Mononuclear cell (primary cell): ENCODE data around the gene NUP93. TPM values are rescaled to one million over a fixed set of nuclear protein-coding genes. Genes with fewer than 3 reads are reported as not detected.
"Not testable (repeated sequence)": the region's sequence is repeated elsewhere in the genome, so short reads cannot be mapped to it uniquely, and the experiment has no call there.

Experiments
- H3K27me3 ChIP-seq: 2 replicates; pipeline ENCODE4 v1.6.0; 2011; ENCODE audit warnings: low read length, control low read depth; ENCODE audit not compliant: insufficient read depth
- H3K4me1 ChIP-seq: 2 replicates; pipeline ENCODE4 v1.5.1; 2011; ENCODE audit warnings: mild to moderate bottlenecking, low read length, control low read depth; ENCODE audit not compliant: insufficient read depth
- H3K4me3 ChIP-seq: 2 replicates; pipeline ENCODE4 v1.5.1; 2011; ENCODE audit warnings: mild to moderate bottlenecking, low read length, moderate library complexity
- H3K9me3 ChIP-seq: 2 replicates; pipeline ENCODE4 v1.5.1; 2011; ENCODE audit warnings: low read depth, mild to moderate bottlenecking, control low read depth, low read length
- total RNA-seq: library from RNA; depleted of rRNA; stranded (reverse); fragments of >200 nt; gene quantifications from one replicate; pipeline ENCODE4 v1.2.3, GENCODE V29; 2012

The NUP93 gene
- total RNA-seq, 1 donor, result 51.1 TPM

DNA sequence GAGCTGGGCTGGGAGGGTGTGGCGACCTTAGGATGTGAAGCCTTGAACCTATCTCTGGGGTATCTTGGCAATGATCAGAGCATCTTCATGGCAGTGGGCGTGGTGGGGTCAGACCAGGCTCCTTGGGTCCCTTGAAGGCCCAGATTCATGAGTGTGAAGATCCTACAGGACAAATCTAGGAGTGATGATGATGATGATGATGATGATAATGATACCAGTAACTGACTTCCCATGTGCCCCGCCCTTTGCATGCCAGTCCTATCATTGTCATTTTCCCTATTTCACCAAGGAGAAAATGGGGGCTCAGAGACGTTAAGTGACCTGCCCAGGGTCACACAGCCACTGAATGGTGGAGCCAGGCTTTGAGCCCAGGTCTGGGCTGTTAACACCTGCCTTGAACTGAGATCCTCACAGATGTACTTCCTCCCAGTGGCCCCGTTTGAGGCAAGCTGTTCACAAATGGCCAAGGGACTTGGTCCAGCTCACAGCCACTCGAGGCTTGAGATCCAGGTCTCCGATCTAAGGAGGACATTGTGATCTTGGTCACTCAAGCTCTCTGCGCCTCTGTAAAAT is 148.4 kb downstream of the NUP93 start:
- Histone ChIP-seq H3K27me3 (no peaks in the 10 kb centered on the region), H3K4me3 (no peak overlapping the region), H3K9me3 (no peaks in the 10 kb centered on the region), H3K4me1 (no peaks in the 10 kb centered on the region)

DNA sequence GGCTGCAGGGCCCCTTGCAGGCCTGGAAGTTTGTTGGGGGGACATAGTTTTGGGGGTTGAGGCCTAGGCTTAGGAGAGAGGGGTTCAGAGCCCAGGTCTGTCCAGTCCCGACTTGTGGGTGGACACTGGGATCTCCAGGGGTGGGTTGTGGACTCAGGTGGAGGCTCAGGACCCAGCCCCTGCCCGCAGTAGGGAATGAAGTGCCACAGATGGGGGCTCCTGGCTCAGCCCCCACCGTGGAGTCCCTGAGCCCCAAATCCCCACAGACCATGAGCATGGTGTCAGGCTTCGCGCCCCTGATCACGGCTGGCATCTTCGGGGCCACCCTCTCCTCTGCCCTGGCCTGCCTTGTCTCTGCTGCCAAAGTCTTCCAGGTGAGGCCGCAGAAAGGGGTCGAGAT is 149.3 kb downstream of the NUP93 start:
- Histone ChIP-seq H3K4me1 (no peaks in the 10 kb centered on the region), H3K27me3 (no peaks in the 10 kb centered on the region), H3K9me3 (no peaks in the 10 kb centered on the region), H3K4me3 (no peak overlapping the region)

DNA sequence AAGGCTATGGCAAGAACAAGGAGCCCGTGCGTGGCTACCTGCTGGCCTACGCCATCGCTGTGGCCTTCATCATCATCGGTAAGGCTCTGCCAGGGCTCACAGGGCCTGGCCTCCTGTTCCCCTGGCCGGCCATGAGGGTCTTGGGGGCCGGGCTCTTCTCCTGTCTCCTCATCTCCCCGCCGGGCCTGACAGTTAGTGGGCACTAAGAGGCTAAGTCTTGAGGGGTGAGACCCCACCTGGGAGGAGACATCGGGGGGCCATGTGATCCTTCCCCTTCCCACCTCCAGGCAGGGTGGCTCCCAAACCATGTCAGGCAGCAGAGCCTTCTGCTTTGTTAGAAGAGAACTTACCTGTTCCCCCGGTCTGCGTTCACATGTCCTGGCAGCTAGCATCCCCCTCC is 150.2 kb downstream of the NUP93 start:
- Histone ChIP-seq H3K9me3 (no peaks in the 10 kb centered on the region), H3K4me3 (no peak overlapping the region), H3K4me1 (no peaks in the 10 kb centered on the region), H3K27me3 (no peaks in the 10 kb centered on the region)

DNA sequence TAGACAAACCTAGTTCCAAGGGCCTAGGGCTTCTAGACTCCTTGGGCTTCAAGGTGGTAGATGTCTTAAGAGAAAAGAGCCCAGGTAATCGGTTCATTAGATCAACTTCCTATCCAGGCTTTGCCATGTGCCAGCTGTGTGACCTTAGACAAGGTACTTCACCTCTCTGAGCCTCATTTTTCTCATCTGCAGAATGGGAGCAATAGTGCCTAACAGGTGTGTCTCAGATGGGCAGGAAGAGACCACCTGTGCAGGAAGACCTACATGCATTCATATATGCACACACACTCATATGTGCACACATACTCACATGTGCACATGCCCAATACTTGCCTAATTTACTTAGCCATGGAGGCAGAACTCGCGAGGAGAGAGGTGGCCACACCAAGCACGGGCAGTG is 150.8 kb downstream of the NUP93 start:
- Histone ChIP-seq H3K4me1 (no peaks in the 10 kb centered on the region), H3K27me3 (no peaks in the 10 kb centered on the region), H3K9me3 (no peaks in the 10 kb centered on the region), H3K4me3 (no peak overlapping the region)

DNA sequence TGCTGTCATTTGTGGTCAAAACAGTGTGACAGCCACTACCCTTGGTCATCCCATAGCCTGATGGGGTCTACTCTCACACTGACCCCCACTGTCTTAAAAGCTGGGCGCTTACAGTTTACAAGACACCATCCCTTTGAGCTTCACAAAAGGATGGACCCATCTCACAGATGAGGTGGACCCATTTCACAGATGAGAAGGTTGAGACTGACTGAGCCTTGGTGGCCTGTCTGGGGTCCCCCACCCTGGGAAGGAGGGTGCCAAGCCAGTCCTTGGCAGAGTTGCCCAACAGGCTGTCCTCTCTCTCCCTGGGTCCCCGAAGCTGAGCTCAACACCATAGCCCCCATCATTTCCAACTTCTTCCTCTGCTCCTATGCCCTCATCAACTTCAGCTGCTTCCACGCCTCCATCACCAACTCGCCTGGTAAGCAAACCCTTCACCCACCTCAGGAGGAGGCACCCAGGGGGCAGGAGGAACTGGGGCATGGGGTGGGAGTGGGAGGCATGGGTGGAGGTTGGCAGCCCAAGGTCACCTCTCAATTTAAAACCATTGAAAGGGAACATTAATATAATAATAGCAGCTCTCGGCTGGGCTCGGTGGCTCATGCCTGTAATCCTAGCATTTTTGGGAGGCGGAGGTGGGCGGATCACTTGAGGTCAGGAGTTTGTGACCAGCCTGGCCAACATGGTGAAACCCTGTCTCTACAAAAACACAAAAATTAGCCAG is 152.3 kb downstream of the NUP93 start:
- H3K4me1 ChIP-seq, result no peaks in the 10 kb centered on the region
- no peaks in the 10 kb centered on the region for H3K27me3 ChIP-seq
- H3K4me3 ChIP-seq, result no peak overlapping the region
- no peaks in the 10 kb centered on the region for H3K9me3 ChIP-seq

DNA sequence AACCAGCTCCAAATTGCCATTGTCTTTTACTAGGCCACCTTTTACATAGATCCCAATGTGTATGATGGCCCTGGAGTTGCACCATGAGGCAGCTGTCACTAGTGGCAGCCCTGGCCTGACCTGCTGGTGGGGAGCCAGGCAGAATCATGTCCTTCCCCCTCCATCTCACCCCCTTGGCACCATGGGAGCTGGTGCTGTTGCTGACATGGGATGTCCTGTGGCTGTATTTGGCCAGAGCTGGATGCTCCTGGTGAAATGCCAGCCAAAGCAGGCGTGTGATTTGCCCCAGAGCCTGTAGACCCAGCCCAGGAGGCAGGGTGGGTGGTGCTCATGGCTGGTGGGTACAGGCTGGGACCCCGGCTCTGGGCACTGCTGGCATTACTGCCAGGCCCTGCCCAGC is 153.7 kb downstream of the NUP93 start:
- H3K4me3 ChIP-seq, result no peak overlapping the region
- H3K9me3 ChIP-seq, result no peaks in the 10 kb centered on the region
- no peaks in the 10 kb centered on the region for H3K27me3 ChIP-seq
- H3K4me1 ChIP-seq, result peaks cover under 1% of the 10 kb centered on the region

DNA sequence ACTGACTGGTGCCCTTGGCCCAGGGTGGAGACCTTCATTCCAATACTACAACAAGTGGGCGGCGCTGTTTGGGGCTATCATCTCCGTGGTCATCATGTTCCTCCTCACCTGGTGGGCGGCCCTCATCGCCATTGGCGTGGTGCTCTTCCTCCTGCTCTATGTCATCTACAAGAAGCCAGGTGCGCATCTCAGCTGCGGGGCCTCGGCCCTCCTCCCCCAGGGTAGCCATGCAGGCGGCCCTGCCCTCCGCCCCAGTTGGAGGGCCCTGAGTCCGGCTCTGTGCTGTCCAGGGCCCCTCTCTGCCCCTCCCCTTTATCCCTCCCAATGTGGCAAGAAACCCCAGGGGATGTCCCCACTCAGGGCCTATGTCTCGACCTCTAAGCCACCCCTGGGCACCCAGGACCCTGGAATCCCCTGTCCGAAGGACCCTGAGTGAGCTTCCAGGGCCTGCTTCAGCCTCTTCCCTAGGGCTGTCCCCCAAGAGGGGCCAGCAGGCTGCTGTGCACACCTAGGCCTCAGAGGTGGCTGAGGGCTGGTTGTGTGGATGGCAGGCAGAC is 154.2 kb downstream of the NUP93 start:
- Histone ChIP-seq H3K9me3 (no peaks in the 10 kb centered on the region), H3K4me3 (no peak overlapping the region), H3K4me1 (peaks cover 5% of the 10 kb centered on the region), H3K27me3 (no peaks in the 10 kb centered on the region)

DNA sequence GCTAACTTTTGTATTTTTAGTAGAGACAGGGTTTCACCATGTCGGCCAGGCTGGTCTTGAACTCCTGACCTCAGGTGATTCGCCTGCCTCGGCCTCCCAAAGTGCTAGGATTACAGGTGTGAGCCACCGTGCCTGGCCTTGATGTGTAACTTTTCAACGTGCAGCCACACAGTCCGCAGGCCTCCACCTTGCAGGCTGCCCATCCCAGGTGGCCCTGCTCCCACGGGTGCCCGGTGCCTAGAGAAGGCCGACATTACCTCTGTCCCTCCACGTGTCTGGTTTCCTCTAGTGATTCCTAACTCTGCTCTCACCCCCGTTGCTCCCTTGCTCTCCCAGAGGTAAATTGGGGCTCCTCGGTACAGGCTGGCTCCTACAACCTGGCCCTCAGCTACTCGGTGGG is 155.0 kb downstream of the NUP93 start:
- H3K27me3 ChIP-seq, H3K9me3 ChIP-seq, H3K4me3 ChIP-seq, H3K4me1 ChIP-seq: not testable (repeated sequence)

DNA sequence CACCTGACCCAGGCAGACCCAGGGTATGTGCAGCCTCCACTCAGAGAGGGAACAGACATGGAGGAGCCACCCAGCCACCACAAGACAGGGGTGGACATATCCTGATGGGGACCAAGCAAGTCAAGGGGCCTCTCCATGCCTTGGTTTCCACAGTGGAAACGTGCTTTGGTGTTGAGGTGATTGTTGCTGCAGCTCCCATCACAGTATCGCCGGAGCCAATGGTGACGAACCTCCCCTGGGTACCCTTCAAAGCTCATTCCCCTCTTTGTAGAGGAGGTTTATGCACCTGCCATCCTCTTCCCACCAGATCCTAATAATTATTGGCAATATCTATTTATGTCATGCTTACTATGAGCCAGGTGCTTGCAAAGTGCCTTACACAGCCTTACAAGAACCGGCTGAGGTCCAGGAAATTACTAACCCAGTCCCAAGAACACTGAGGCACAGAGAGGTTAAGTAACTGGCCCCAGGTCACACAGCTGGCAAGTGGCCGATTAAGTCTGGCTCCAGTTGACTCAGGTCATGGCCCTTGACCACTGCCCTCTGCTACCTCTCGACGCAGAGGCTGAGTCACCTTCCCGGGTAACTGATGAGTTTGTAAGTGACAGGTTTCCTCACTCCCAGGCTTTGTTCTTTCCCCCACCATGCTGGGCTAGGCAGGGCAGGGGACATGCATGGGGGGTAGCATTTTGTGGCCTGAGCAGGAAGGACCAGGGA is 155.7 kb downstream of the NUP93 start:
- H3K4me3 ChIP-seq, result no peak overlapping the region
- H3K9me3 ChIP-seq, result no peaks in the 10 kb centered on the region
- peaks cover 7% of the 10 kb centered on the region for H3K4me1 ChIP-seq
- H3K27me3 ChIP-seq, result no peaks in the 10 kb centered on the region

DNA sequence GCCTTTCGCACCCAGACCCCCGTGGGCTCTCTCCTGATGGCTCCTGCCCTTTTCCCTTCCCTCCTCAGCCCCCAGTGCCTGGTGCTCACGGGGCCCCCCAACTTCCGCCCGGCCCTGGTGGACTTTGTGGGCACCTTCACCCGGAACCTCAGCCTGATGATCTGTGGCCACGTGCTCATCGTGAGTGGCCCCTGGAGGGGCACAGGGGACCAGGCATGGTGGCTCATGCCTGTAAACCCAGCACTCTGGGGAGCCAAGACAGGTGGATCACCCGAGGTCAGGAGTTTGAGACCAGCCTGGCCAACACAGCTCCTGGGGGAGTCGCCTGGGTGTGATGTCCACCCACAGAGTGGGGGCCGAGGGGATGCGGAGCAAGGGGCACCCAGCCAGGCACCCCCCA is 156.4 kb downstream of the NUP93 start:
- H3K9me3 ChIP-seq, result no peaks in the 10 kb centered on the region
- peaks cover 7% of the 10 kb centered on the region for H3K4me1 ChIP-seq
- H3K4me3 ChIP-seq, result no peak overlapping the region
- H3K27me3 ChIP-seq, result no peaks in the 10 kb centered on the region

DNA sequence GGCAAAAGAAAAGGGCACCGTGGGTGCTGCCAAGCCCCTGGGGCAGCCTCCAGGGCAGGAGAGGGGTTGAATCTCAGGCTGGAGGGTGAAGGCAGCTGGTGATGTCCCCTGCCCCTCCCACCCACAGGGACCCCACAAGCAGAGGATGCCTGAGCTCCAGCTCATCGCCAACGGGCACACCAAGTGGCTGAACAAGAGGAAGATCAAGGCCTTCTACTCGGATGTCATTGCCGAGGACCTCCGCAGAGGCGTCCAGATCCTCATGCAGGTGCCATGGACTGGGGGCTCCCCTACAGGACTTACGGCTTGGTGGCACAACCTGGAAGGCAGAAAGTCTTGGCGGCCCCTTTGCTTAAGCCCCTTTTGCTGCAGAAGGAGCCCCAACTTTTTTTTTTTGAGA is 156.9 kb downstream of the NUP93 start:
- no peaks in the 10 kb centered on the region for H3K27me3 ChIP-seq
- H3K4me3 ChIP-seq, result no peak overlapping the region
- no peaks in the 10 kb centered on the region for H3K9me3 ChIP-seq
- peaks cover 7% of the 10 kb centered on the region for H3K4me1 ChIP-seq

DNA sequence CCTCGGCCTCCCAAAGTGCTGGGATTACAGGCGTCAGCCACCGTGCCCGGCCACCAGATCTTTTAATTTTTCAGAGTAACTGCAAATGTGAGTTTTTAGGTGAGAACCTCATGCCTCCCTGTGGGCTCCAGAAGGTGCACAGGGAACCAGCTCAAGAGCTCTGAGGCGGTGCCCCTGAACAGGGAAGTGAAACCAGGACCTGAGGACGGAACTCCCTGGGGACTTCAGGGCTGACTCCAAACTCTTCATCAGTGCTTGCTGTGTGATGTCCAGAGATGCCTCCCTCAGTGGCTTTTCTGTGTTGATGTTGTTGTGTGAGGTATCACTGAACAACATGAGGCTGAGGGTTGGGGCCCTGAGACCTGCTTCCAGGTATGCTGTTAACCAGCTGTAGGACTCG is 158.9 kb downstream of the NUP93 start:
- Histone ChIP-seq H3K4me1 (peaks cover 7% of the 10 kb centered on the region), H3K4me3 (no peak overlapping the region), H3K27me3 (no peaks in the 10 kb centered on the region), H3K9me3 (no peaks in the 10 kb centered on the region)

DNA sequence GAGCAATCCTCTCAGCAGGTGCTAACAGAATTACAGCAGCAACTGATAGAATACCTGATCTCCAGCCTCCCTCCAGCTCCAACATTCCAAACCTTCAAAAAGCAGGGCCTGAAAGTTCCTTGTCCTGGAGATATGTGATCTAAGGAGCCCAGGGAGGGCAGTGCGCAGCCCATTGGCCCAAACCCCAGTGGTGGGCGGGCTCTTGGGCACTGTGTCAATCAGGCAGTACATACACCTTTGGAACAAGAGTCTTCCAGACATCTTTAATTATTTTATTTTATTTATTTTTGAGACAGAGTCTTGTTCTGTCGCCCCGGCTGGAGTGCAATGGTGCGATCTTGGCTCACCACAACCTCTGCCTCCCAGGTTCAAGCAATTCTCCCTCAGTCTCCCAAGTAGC is 159.3 kb downstream of the NUP93 start:
- peaks cover 7% of the 10 kb centered on the region for H3K4me1 ChIP-seq
- H3K27me3 ChIP-seq, result no peaks in the 10 kb centered on the region
- H3K4me3 ChIP-seq, result no peak overlapping the region
- no peaks in the 10 kb centered on the region for H3K9me3 ChIP-seq

DNA sequence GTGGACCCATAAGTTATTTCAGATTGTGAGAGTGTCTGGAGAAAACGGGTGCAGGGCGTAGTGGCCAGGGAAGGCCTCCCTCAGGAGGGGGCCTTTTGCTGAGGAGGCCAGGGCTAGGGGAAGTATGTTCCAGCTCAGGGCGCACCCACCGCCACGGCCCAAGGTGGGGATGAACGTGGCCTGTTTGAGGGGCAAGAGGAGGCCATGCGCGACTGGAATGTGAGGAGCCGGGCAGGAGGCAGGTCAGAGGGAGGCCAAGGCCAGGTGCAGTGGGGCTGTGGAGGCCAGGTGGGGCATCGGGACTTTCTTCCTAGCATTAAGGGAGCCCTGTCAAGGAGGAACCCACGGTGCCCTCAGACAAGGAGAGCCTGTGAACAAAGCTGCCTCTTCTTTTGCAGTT is 161.8 kb downstream of the NUP93 start:
- H3K4me1 ChIP-seq, result peaks cover 7% of the 10 kb centered on the region
- no peaks in the 10 kb centered on the region for H3K9me3 ChIP-seq
- no peaks in the 10 kb centered on the region for H3K27me3 ChIP-seq
- H3K4me3 ChIP-seq, result no peak overlapping the region

DNA sequence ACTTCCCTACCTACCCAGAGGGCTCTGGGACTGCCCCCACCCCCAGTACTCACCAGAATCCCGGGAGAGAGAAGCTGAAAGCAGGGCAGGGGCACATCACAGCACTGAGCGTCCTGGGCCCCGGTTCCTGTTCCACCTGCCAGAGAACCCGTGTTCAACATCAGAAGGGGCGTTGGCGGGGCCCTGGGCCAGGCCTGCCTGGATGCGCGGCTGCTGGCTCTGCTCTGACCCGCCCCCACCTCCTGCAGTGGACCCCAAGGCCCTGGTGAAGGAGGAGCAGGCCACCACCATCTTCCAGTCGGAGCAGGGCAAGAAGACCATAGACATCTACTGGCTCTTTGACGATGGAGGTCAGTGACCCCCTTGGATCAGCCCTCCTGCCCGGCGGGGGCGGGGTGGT is 162.8 kb downstream of the NUP93 start:
- H3K27me3 ChIP-seq, result no peaks in the 10 kb centered on the region
- no peaks in the 10 kb centered on the region for H3K9me3 ChIP-seq
- H3K4me3 ChIP-seq, result no peak overlapping the region
- H3K4me1 ChIP-seq, result peaks cover 7% of the 10 kb centered on the region
